ENCODE data around the gene SYS1.

Gene SYS1

DNA sequence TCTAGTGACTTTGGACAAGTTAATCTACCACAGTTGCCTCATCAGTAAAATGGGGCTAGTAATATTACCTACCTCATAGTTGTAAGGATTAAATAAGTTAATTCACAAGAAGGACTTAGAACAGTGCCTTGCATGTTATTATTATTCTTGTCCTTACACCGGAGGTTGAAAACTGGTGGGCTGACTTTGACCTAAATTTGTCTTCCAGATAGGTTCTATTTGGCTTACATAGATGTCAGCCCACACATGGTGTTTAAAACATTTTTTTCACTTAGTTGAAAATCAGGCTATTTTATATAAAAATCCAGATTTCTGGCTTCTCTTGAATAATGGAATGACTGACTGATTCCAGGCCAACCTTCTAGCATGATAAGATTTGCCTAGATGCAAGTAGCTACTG is 3.2 kb downstream of the SYS1 start:
- TF ChIP-seq CTCF (conservative IDR thresholded peaks at IDR 0.05; ENCODE audit: low read depth, low read length) = no peak
- H3K4me3 ChIP-seq (ENCODE audit: low read length) = no peak overlapping the region
- DNase-seq (ENCODE audit: low read depth) = no peak

DNA sequence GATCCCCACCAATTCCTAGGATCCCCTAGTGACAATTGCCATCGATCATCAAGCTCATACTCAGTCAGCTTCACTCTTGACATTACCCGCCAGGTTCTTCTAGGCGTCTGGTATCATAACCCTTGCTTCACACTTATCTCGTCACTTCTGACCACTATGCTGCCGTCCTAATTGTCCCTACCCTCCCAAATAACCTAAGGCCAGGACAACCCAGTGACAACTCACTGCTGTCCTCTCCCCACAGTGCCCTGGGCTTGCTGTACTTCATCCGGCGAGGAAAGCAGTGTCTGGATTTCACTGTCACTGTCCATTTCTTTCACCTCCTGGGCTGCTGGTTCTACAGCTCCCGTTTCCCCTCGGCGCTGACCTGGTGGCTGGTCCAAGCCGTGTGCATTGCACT is 3.7 kb downstream of the SYS1 start:
- DNase-seq (ENCODE audit: low read depth) = no peak
- TF ChIP-seq CTCF (conservative IDR thresholded peaks at IDR 0.05; ENCODE audit: low read depth, low read length) = no peak
- no peak overlapping the region for H3K4me3 ChIP-seq (ENCODE audit: low read length)

DNA sequence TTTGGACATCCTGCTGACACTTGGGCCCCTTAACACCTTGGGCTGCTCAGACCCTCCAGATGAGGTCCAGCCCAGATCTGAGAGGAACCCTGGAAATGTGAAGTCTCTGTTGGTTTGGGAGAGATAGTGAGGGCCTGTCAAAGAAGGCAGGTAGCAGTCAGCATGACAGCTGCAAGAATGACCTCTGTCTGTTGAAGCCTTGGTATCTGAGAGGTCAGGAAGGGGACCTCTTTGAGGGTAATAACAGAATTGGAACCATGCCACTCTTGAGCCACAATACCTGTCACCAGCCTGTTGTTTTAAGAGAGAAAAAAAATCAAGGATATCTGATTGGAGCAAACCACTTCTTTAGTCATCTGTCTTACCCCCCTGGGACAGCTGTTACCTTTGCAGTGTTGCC is 4.2 kb downstream of the SYS1 start:
- TF ChIP-seq CTCF (conservative IDR thresholded peaks at IDR 0.05; ENCODE audit: low read depth, low read length) = no peak
- DNase-seq (ENCODE audit: low read depth) = no peak
- H3K4me3 ChIP-seq (ENCODE audit: low read length) = no peak overlapping the region

DNA sequence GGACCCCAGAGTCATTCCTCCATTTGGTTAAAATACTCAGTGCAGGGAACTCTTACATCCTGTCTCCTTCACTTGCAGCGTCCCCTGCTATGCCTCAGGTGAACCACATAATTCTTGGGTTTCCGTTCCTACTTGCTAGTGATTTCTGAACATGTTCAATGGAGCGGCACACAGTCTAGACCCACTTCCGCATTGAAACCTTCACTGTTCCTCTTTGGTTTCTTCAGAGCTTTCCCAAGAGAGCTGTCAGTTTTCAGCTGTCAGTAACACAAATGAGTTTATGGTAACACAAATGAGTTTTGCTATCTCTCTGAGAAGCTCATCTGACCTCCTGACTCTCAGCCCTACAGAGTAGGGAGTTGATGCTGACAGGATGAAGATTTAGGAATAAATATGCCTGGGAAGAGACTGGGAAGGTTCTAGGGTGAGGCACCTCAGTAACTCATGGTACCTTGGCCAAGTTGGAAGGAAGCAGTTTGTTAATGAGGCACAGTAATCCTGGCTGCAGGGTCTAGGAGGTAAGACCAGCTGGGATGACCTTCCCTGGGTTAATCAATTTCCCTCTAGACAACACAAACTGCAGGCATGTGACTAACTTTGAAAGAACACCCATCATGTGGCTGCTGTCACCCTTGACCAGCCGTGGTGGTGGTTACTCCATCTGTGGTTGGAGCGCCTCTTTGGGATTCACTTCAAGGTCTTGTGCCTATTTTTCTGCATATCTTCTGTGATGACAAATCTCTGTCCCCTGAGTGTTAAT is 5.4 kb downstream of the SYS1 start:
- H3K4me3 ChIP-seq (ENCODE audit: low read length) = no peak overlapping the region
- TF ChIP-seq CTCF (conservative IDR thresholded peaks at IDR 0.05; ENCODE audit: low read depth, low read length) = no peak
- DNase-seq (ENCODE audit: low read depth) = no peak

GRCh38 chr20:45370571-45371160 is 7.7 kb downstream of the SYS1 start:
- TF ChIP-seq CTCF (conservative IDR thresholded peaks at IDR 0.05; ENCODE audit: low read depth, low read length) = no peak
- no peak for DNase-seq (ENCODE audit: low read depth)
- no peak overlapping the region for H3K4me3 ChIP-seq (ENCODE audit: low read length)

GRCh38 chr20:45372241-45372640 is 9.3 kb downstream of the SYS1 start:
- no peak for TF ChIP-seq CTCF (conservative IDR thresholded peaks at IDR 0.05; ENCODE audit: low read depth, low read length)
- DNase-seq (ENCODE audit: low read depth) = no peak
- H3K4me3 ChIP-seq (ENCODE audit: low read length) = peak overlapping the region; percentile 12
